H9 (cell line): Measurements from ENCODE around the gene FOXC2. TPM values are rescaled to one million over a fixed set of nuclear protein-coding genes. Genes with fewer than 3 reads are reported as not detected.

Experiments
- DNase-seq: peaks from one replicate; pipeline ENCODE4 v3.0.0-alpha.2; 2017
- H2AFZ ChIP-seq: one replicate; pipeline ENCODE4 v1.6.1; 2013; ENCODE audit warnings: mild to moderate bottlenecking, low read length, control low read depth, moderate library complexity
- H2AK5ac ChIP-seq: 2 replicates; pipeline ENCODE4 v1.6.1; 2013; ENCODE audit warnings: low read length, control low read depth, mixed read lengths; ENCODE audit not compliant: insufficient read length
- H2BK120ac ChIP-seq: one replicate; pipeline ENCODE4 v1.6.1; 2013; ENCODE audit warnings: low read depth, mild to moderate bottlenecking, low read length, control low read depth, inconsistent platforms; ENCODE audit not compliant: poor library complexity, severe bottlenecking
- H2BK12ac ChIP-seq: 2 replicates; pipeline ENCODE4 v1.6.1; 2013; ENCODE audit warnings: low read length, control low read depth, mixed read lengths, low read depth; ENCODE audit not compliant: insufficient read length
- H2BK15ac ChIP-seq: 2 replicates; pipeline ENCODE4 v1.6.1; 2013; ENCODE audit warnings: low read depth, low read length, control low read depth
- H2BK20ac ChIP-seq: one replicate; pipeline ENCODE4 v1.6.1; 2013; ENCODE audit warnings: low read depth, mild to moderate bottlenecking, low read length, control low read depth, inconsistent platforms; ENCODE audit not compliant: poor library complexity, severe bottlenecking
- H2BK5ac ChIP-seq: 2 replicates; pipeline ENCODE4 v1.6.1; 2013; ENCODE audit warnings: low read length, control low read depth, mixed read lengths; ENCODE audit not compliant: insufficient read length
- H3K14ac ChIP-seq: 2 replicates; pipeline ENCODE4 v1.6.1; 2013; ENCODE audit warnings: low read length, control low read depth; ENCODE audit not compliant: insufficient read depth
- H3K18ac ChIP-seq: 2 replicates; pipeline ENCODE4 v1.6.1; 2013; ENCODE audit warnings: low read depth, mild to moderate bottlenecking, mixed read lengths, low read length, control low read depth; ENCODE audit not compliant: insufficient read length
- H3K23ac ChIP-seq: 2 replicates; pipeline ENCODE4 v1.6.1; 2013; ENCODE audit warnings: low read length, control low read depth, mixed read lengths, low read depth; ENCODE audit not compliant: insufficient read length
- H3K23me2 ChIP-seq: 2 replicates; pipeline ENCODE4 v1.6.1; 2013; ENCODE audit warnings: low read depth, mild to moderate bottlenecking, mixed read lengths, low read length, control low read depth; ENCODE audit not compliant: insufficient read length, poor library complexity, severe bottlenecking
- H3K27ac ChIP-seq: 2 replicates; pipeline ENCODE4 v1.5.1; 2013; ENCODE audit warnings: low read length, control low read depth, mixed read lengths, low read depth; ENCODE audit not compliant: insufficient read length
- H3K27me3 ChIP-seq: 2 replicates; pipeline ENCODE4 v1.6.1; 2013; ENCODE audit warnings: low read length, control low read depth, inconsistent platforms; ENCODE audit not compliant: insufficient read depth
- H3K4ac ChIP-seq: 2 replicates; pipeline ENCODE4 v1.6.1; 2013; ENCODE audit warnings: low read depth, mild to moderate bottlenecking, control low read depth, inconsistent platforms, low read length, moderate library complexity
- H3K4me1 ChIP-seq: 2 replicates; pipeline ENCODE4 v1.6.1; 2013; ENCODE audit warnings: low read length, control low read depth, inconsistent platforms; ENCODE audit not compliant: insufficient read depth
- H3K4me2 ChIP-seq: 2 replicates; pipeline ENCODE4 v1.6.1; 2013; ENCODE audit warnings: low read length, control low read depth, mixed read lengths; ENCODE audit not compliant: insufficient read length, insufficient read depth
- H3K56ac ChIP-seq: 2 replicates; pipeline ENCODE4 v1.6.1; 2013; ENCODE audit warnings: low read depth, mild to moderate bottlenecking, mixed read lengths, low read length, control low read depth; ENCODE audit not compliant: insufficient read length
- H3K79me1 ChIP-seq: 2 replicates; pipeline ENCODE4 v1.6.1; 2013; ENCODE audit warnings: low read depth, mild to moderate bottlenecking, moderate library complexity, low read length, control low read depth, inconsistent platforms; ENCODE audit not compliant: insufficient read depth, poor library complexity, severe bottlenecking
- H3K79me2 ChIP-seq: 2 replicates; pipeline ENCODE4 v1.6.1; 2013; ENCODE audit warnings: low read length, control low read depth, inconsistent platforms; ENCODE audit not compliant: insufficient read depth
- H3K9ac ChIP-seq: 2 replicates; pipeline ENCODE4 v1.6.1; 2013; ENCODE audit warnings: low read length, control low read depth, mixed read lengths; ENCODE audit not compliant: insufficient read length; ENCODE audit errors: extremely low read depth
- H3K9me3 ChIP-seq: one replicate; pipeline ENCODE4 v1.6.1; 2013; ENCODE audit warnings: low read depth, low read length, inconsistent platforms; ENCODE audit not compliant: control insufficient read depth
- H3T11ph ChIP-seq: one replicate; pipeline ENCODE4 v1.6.1; 2013; ENCODE audit warnings: mild to moderate bottlenecking, low read length, control low read depth, inconsistent platforms
- H4K20me1 ChIP-seq: one replicate; pipeline ENCODE4 v1.6.1; 2013; ENCODE audit not compliant: control insufficient read depth, insufficient read length, insufficient read depth
- H4K5ac ChIP-seq: 2 replicates; pipeline ENCODE4 v1.6.1; 2013; ENCODE audit warnings: low read depth, mild to moderate bottlenecking, mixed read lengths, low read length, control low read depth; ENCODE audit not compliant: insufficient read length
- H4K8ac ChIP-seq: replicated peaks from 2 replicates; pipeline ENCODE4 v1.6.1; 2013; ENCODE audit warnings: low read length, control low read depth, mixed read lengths, low read depth; ENCODE audit not compliant: insufficient read length
- H4K91ac ChIP-seq: 2 replicates; pipeline ENCODE4 v1.6.1; 2013; ENCODE audit warnings: low read depth, mild to moderate bottlenecking, moderate library complexity, mixed read lengths, low read length, control low read depth; ENCODE audit not compliant: insufficient read length
- H3K27ac Mint-ChIP-seq, 3 experiments: 2 replicates in 2 of 3; 3 replicates in 1 of 3; pipeline ENCODE4 v1.8.0; 2020 to 2021; ENCODE audit warnings: mixed read lengths in 3 of 3, mild to moderate bottlenecking in 1 of 3, moderate library complexity in 1 of 3
- H3K27me3 Mint-ChIP-seq: 2 replicates; pipeline ENCODE4 v1.8.0; 2021; ENCODE audit warnings: low read depth, mild to moderate bottlenecking, moderate library complexity, mixed read lengths
- H3K36me3 Mint-ChIP-seq, 3 experiments: 2 replicates in 2 of 3; 3 replicates in 1 of 3; pipeline ENCODE4 v1.8.0; 2020 to 2021; ENCODE audit warnings: low read depth in 3 of 3, mixed read lengths in 3 of 3; ENCODE audit not compliant: insufficient read depth in 1 of 3
- H3K4me1 Mint-ChIP-seq, 2 experiments: 2 replicates each; pipeline ENCODE4 v1.8.0; 2020; ENCODE audit warnings: mixed read lengths in 2 of 2
- H3K4me3 Mint-ChIP-seq, 2 experiments: 2 replicates in 1 of 2; 3 replicates in 1 of 2; pipeline ENCODE4 v1.8.0; 2020 to 2021; ENCODE audit warnings: mild to moderate bottlenecking in 2 of 2, mixed read lengths in 2 of 2, moderate library complexity in 1 of 2
- H3K9me3 Mint-ChIP-seq, 2 experiments: 2 replicates in 1 of 2; 3 replicates in 1 of 2; pipeline ENCODE4 v1.8.0; 2020; ENCODE audit warnings: mild to moderate bottlenecking in 2 of 2, mixed read lengths in 2 of 2, moderate library complexity in 1 of 2
- CTCF ChIP-seq: fragments of 200-600 bp; sonication (generic); conservative IDR thresholded peaks from 3 replicates; pipeline ENCODE4 v1.8.0; 2021; ENCODE audit warnings: antibody characterized with exemption, mild to moderate bottlenecking
- WGBS: extraction: QIAGEN DNeasy Blood & Tissue Kit; methylation state at CpG from one replicate; pipeline ENCODE4 v1.1.7; 2013; ENCODE audit warnings: missing lambda C conversion rate, low lambda C conversion rate, mixed read lengths; ENCODE audit not compliant: insufficient read length; ENCODE audit errors: extremely low coverage; 5-methylcytosine and 5-hydroxymethylcytosine counted together
- long read RNA-seq: library from polyadenylated mRNA; unstranded; transcript quantifications from one replicate; pipeline ENCODE4 v2.0.0, GENCODE V29; 2020
- total RNA-seq: library from RNA; stranded (reverse); gene quantifications from 2 replicates; pipeline ENCODE4 v1.2.1, GENCODE V29; 2021

Gene FOXC2
- total RNA-seq: 0.07 TPM in 1 of 2 replicates, not detected in the other
- long read RNA-seq: 0 reads

DNA sequence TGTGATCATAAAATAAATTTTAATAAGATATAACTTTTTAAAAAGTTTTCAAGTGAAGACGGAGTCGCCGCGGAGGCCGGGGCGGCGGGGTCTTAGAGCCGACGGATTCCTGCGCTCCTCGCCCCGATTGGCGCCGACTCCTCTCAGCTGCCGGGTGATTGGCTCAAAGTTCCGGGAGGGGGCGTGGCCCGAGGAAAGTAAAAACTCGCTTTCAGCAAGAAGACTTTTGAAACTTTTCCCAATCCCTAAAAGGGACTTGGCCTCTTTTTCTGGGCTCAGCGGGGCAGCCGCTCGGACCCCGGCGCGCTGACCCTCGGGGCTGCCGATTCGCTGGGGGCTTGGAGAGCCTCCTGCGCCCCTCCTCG, at the start of gene FOXC2:
Gene FOXC2, plus strand, starts transcription at position 229 of the 365 bp plus-strand sequence. CDS start 507 bp downstream, outside the sequence.
- Histone ChIP-seq H2AK5ac (no peak within 1 kb of the TSS), H2BK20ac (no peak within 1 kb of the TSS), H4K20me1 (no peaks in the 10 kb centered on the region), H2BK15ac (no peak within 1 kb of the TSS), H3K79me1 (no peaks in the 10 kb centered on the region), H3K14ac (no peak within 1 kb of the TSS; the same call in 1 of the 2 replicates), H4K5ac (no peak within 1 kb of the TSS), H3K23ac (no peak within 1 kb of the TSS), H3K9me3 (no peaks in the 10 kb centered on the region), H2BK12ac (no peak within 1 kb of the TSS), H3K27me3 (peaks cover 64% of the 10 kb centered on the region), H3K9ac (no peak within 1 kb of the TSS), H4K91ac (no peak within 1 kb of the TSS), H3K18ac (no peak within 1 kb of the TSS), H3K4ac (no peak within 1 kb of the TSS), H3K4me1 (peaks cover 8% of the 10 kb centered on the region; the same call in 1 of the 2 replicates), H4K8ac (no peak within 1 kb of the TSS), H3K23me2 (peaks cover 14% of the 10 kb centered on the region), H2BK5ac (no peak within 1 kb of the TSS), H3K27ac (no peak within 1 kb of the TSS), H2AFZ (no peak within 1 kb of the TSS), H3K4me2 (peak within 1 kb of the TSS; percentile 82), H3K56ac (no peak within 1 kb of the TSS), H2BK120ac (no peak within 1 kb of the TSS), H3K79me2 (no peaks in the 10 kb centered on the region), H3T11ph (no peak within 1 kb of the TSS)
- no peaks in the 10 kb centered on the region for H3K36me3 Mint-ChIP-seq
- DNase-seq: peak; percentile 92
- no peak for TF ChIP-seq CTCF
- peak within 1 kb of the TSS; percentile 52 to 77 for H3K4me3 Mint-ChIP-seq
- peaks cover 2 to 3% of the 10 kb centered on the region in 2 experiments; a peak in 2 of 5 replicates for H3K9me3 Mint-ChIP-seq
- H3K27me3 Mint-ChIP-seq: peaks cover 85% of the 10 kb centered on the region
- WGBS: no CpG with 5 or more reads among the region's 30 CpGs
- peaks cover 33 to 45% of the 10 kb centered on the region in 2 experiments for H3K4me1 Mint-ChIP-seq
- H3K27ac Mint-ChIP-seq: no peak within 1 kb of the TSS
